KOPT-K1 (cell line): ENCODE data around the gene HMMR.

ENCODE experiments used
- H3K27ac ChIP-seq: fragments of 200-600 bp; sonication (generic); 2 replicates; pipeline ENCODE4 v1.5.1; 2016; ENCODE audit warnings: antibody characterized with exemption, mild to moderate bottlenecking, low read depth, low read length; ENCODE audit not compliant: poor library complexity, severe bottlenecking
- H3K36me3 ChIP-seq: fragments of 200-600 bp; sonication (generic); 2 replicates; pipeline ENCODE4 v1.5.1; 2017; ENCODE audit warnings: antibody characterized with exemption, mild to moderate bottlenecking, low read length, moderate library complexity; ENCODE audit not compliant: insufficient read depth
- H3K9me3 ChIP-seq: fragments of 200-600 bp; sonication (generic); 2 replicates; pipeline ENCODE4 v1.5.1; 2017; ENCODE audit warnings: antibody characterized with exemption, low read length, mild to moderate bottlenecking; ENCODE audit not compliant: insufficient read depth, poor library complexity, severe bottlenecking

HMMR gene

GRCh38 chr5:163478982-163479271 lies 18.5 kb downstream of the HMMR start:
- H3K9me3 ChIP-seq = no peaks in the 10 kb centered on the region
- H3K36me3 ChIP-seq = peaks cover 98% of the 10 kb centered on the region
- no peak overlapping the region for H3K27ac ChIP-seq

- no peak overlapping the region for H3K27ac ChIP-seq
- no peaks in the 10 kb centered on the region for H3K9me3 ChIP-seq
- H3K36me3 ChIP-seq = peaks cover 97% of the 10 kb centered on the region
Observed at GRCh38 chr5:163489055-163489744, 28.8 kb downstream of the HMMR start.

- no peak overlapping the region for H3K27ac ChIP-seq
- no peaks in the 10 kb centered on the region for H3K9me3 ChIP-seq
- peaks cover 92% of the 10 kb centered on the region for H3K36me3 ChIP-seq
Observed at GRCh38 chr5:163489745-163490075, 29.3 kb downstream of the HMMR start.

GRCh38 chr5:163496286-163496685 lies 35.9 kb downstream of the HMMR start:
- no peaks in the 10 kb centered on the region for H3K9me3 ChIP-seq
- no peak overlapping the region for H3K27ac ChIP-seq

GRCh38 chr5:163497315-163497714 lies 36.9 kb downstream of the HMMR start:
- Histone ChIP-seq H3K9me3 (no peaks in the 10 kb centered on the region), H3K27ac (no peak overlapping the region), H3K36me3 (peaks cover 16% of the 10 kb centered on the region)

More at GRCh38 chr5:163496286-163496685, 35.9 kb downstream of the HMMR start:
- H3K36me3 ChIP-seq = peaks cover 26% of the 10 kb centered on the region

- Histone ChIP-seq H3K36me3 (peaks cover under 1% of the 10 kb centered on the region; the same call in 1 of the 2 replicates), H3K27ac (no peak overlapping the region), H3K9me3 (no peaks in the 10 kb centered on the region)
Observed at GRCh38 chr5:163498886-163499285, 38.5 kb downstream of the HMMR start.

GRCh38 chr5:163502521-163502920 lies 42.1 kb downstream of the HMMR start:
- H3K9me3 ChIP-seq = no peaks in the 10 kb centered on the region
- H3K36me3 ChIP-seq = no peaks in the 10 kb centered on the region
- peak overlapping the region; percentile 83 for H3K27ac ChIP-seq

GRCh38 chr5:163503106-163504078 lies 43.0 kb downstream of the HMMR start:
- peak overlapping the region; percentile 83 for H3K27ac ChIP-seq

GRCh38 chr5:163504079-163504931 lies 43.9 kb downstream of the HMMR start:
- Histone ChIP-seq H3K9me3 (no peaks in the 10 kb centered on the region), H3K27ac (peak overlapping the region; percentile 83), H3K36me3 (no peaks in the 10 kb centered on the region)

More at GRCh38 chr5:163503106-163504078, 43.0 kb downstream of the HMMR start:
- Histone ChIP-seq H3K36me3 (no peaks in the 10 kb centered on the region), H3K9me3 (no peaks in the 10 kb centered on the region)

- peak overlapping the region; percentile 83 for H3K27ac ChIP-seq
Observed at GRCh38 chr5:163505049-163505367, 44.6 kb downstream of the HMMR start.

GRCh38 chr5:163505368-163506094 lies 45.1 kb downstream of the HMMR start, which contains the start of gene MAT2B:
TSS of gene MAT2B (plus strand) at chr5:163505619. CDS start at chr5:163505687, 68 bp downstream.
- H3K36me3 ChIP-seq = no peaks in the 10 kb centered on the region
- H3K9me3 ChIP-seq = no peaks in the 10 kb centered on the region
- H3K27ac ChIP-seq = peak within 1 kb of the TSS; percentile 83

More at GRCh38 chr5:163505049-163505367, 44.6 kb downstream of the HMMR start:
- Histone ChIP-seq H3K9me3 (no peaks in the 10 kb centered on the region), H3K36me3 (no peaks in the 10 kb centered on the region)

- Histone ChIP-seq H3K27ac (peak overlapping the region; percentile 83), H3K36me3 (no peaks in the 10 kb centered on the region), H3K9me3 (no peaks in the 10 kb centered on the region)
Observed at GRCh38 chr5:163506095-163506457, 45.6 kb downstream of the HMMR start.

GRCh38 chr5:163506726-163507125 lies 46.3 kb downstream of the HMMR start:
- H3K36me3 ChIP-seq = peaks cover 2% of the 10 kb centered on the region
- peak overlapping the region; percentile 83 for H3K27ac ChIP-seq
- H3K9me3 ChIP-seq = no peaks in the 10 kb centered on the region

- Histone ChIP-seq H3K36me3 (peaks cover 22% of the 10 kb centered on the region), H3K9me3 (no peaks in the 10 kb centered on the region), H3K27ac (no peak overlapping the region)
Observed at GRCh38 chr5:163508753-163509152, 48.3 kb downstream of the HMMR start.
